Measurements from ENCODE around the gene EVX2.
A peak's percentile ranks its signal among the peaks of the same experiment; 100 is the strongest.

The EVX2 gene

GRCh38 chr2:176107731-176108181 lies 24.0 kb upstream of the EVX2 start:
- no peak for DNase-seq (ENCODE audit: low read depth in 2 of 2)

- no peak for DNase-seq (ENCODE audit: low read depth in 2 of 2)
These were observed 23.1 kb upstream of the EVX2 start, which contains the start of gene HOXD11 for GRCh38 chr2:176106581-176107539. Gene HOXD11 (plus strand): TSS chr2:176107280. CDS start chr2:176107356, 76 bp downstream.

GRCh38 chr2:176105730-176106580 lies 22.2 kb upstream of the EVX2 start:
- DNase-seq (ENCODE audit: low read depth in 2 of 2), result no peak

GRCh38 chr2:176105078-176105729 lies 21.4 kb upstream of the EVX2 start:
- no peak for DNase-seq (ENCODE audit: low read depth in 2 of 2)

GRCh38 chr2:176104316-176105077 lies 20.7 kb upstream of the EVX2 start:
- DNase-seq (ENCODE audit: low read depth in 2 of 2), result no peak

GRCh38 chr2:176103742-176104315 lies 20.1 kb upstream of the EVX2 start:
- no peak for DNase-seq (ENCODE audit: low read depth in 2 of 2)

GRCh38 chr2:176103194-176103593 lies 19.4 kb upstream of the EVX2 start:
- no peak for DNase-seq (ENCODE audit: low read depth in 2 of 2)

GRCh38 chr2:176102309-176102866 lies 18.6 kb upstream of the EVX2 start:
- no peak for DNase-seq (ENCODE audit: low read depth in 2 of 2)

- DNase-seq (ENCODE audit: low read depth in 2 of 2), result no peak
These were observed 18.1 kb upstream of the EVX2 start for GRCh38 chr2:176101842-176102241.

- DNase-seq (ENCODE audit: low read depth in 2 of 2), result no peak
These were observed 17.6 kb upstream of the EVX2 start for GRCh38 chr2:176101216-176101830.

- no peak for DNase-seq (ENCODE audit: low read depth in 2 of 2)
These were observed 16.9 kb upstream of the EVX2 start for GRCh38 chr2:176100547-176101140.

- DNase-seq (ENCODE audit: low read depth in 2 of 2), result no peak
These were observed 16.2 kb upstream of the EVX2 start, which contains the start of gene HOXD12 for GRCh38 chr2:176099728-176100546. Gene HOXD12 (plus strand): TSS chr2:176099795. CDS start chr2:176099802, 7 bp downstream.

GRCh38 chr2:176099159-176099727 lies 15.5 kb upstream of the EVX2 start:
- DNase-seq (ENCODE audit: low read depth in 2 of 2), result no peak

GRCh38 chr2:176098366-176099158 lies 14.8 kb upstream of the EVX2 start:
- DNase-seq (ENCODE audit: low read depth in 2 of 2), result no peak

- DNase-seq (ENCODE audit: low read depth in 2 of 2), result no peak
These were observed 14.1 kb upstream of the EVX2 start for GRCh38 chr2:176097820-176098365.

- DNase-seq (ENCODE audit: low read depth in 2 of 2), result peak; percentile 13 to 19
These were observed 13.4 kb upstream of the EVX2 start for GRCh38 chr2:176096986-176097819.

Measured in stimulated activated CD8-positive, alpha-beta memory T cell treated with anti-CD3 and anti-CD28 coated beads, Interleukin-15, amount 100 ng/mL, for 4 hours (primary cell).